T-cell (primary cell): ENCODE results near the gene TMEM132C. TPM values are rescaled to one million over a fixed set of nuclear protein-coding genes. Genes with fewer than 3 reads are reported as not detected.

ENCODE experiments used
- ATAC-seq, 4 experiments: fragments of 200-7000 bp in 3 of 4; fragments of 150-1000 bp in 1 of 4; cut with Tn5 transposase; replicated peaks in 1 of 4; 1 replicate in 3 of 4; 2 replicates in 1 of 4; pipeline ENCODE4 v1.10.0; 2021; ENCODE audit warnings: moderate library complexity in 3 of 4, mild to moderate bottlenecking in 2 of 4, moderate number of reproducible peaks in 1 of 4
- CTCF ChIA-PET, 2 donors: fragments of 300-600 bp; sonication (Branson Sonifier 250); formaldehyde crosslinking; loops; one replicate each; lab custom pipeline; 2022; ENCODE audit warnings: antibody characterized with exemption in 2 of 2; lab: Charles Lee
- POLR2A ChIA-PET, 2 donors: fragments of 300-600 bp; sonication (Branson Sonifier 250); formaldehyde crosslinking; loops; one replicate each; lab custom pipeline; 2022; ENCODE audit warnings: antibody characterized with exemption in 2 of 2; lab: Charles Lee
- DNase-seq, 35 experiments: peaks; one replicate each; pipeline versions ENCODE4 v3.0.0 to v3.0.0-alpha.2; 2013 to 2023
- H3K27ac ChIP-seq: one replicate; pipeline ENCODE4 v1.5.1; 2013; ENCODE audit warnings: low read length
- H3K27me3 ChIP-seq, 2 experiments: replicated peaks in 1 of 2; 1 replicate in 1 of 2; 2 replicates in 1 of 2; pipeline versions ENCODE4 v1.6.1 to v1.7.0; 2013; ENCODE audit warnings: low read length in 1 of 2, mixed read lengths in 1 of 2; ENCODE audit not compliant: control insufficient read depth in 2 of 2, insufficient read depth in 2 of 2; ENCODE audit errors: extremely low read depth in 1 of 2
- H3K36me3 ChIP-seq, 2 donors: 1 replicate in 1 of 2; 2 replicates in 1 of 2; pipeline versions ENCODE4 v1.6.1 to v1.7.0; 2013; ENCODE audit warnings: low read length in 1 of 2; ENCODE audit not compliant: control insufficient read depth in 2 of 2, insufficient read depth in 1 of 2; ENCODE audit errors: extremely low read depth in 1 of 2
- H3K4me1 ChIP-seq, 2 experiments: 1 replicate in 1 of 2; 2 replicates in 1 of 2; pipeline versions ENCODE4 v1.6.1 to v1.7.0; 2013; ENCODE audit warnings: low read length in 2 of 2, mixed read lengths in 1 of 2; ENCODE audit not compliant: insufficient read depth in 2 of 2, control insufficient read depth in 1 of 2; ENCODE audit errors: extremely low read depth in 1 of 2
- H3K4me3 ChIP-seq, 2 donors: 1 replicate in 1 of 2; 2 replicates in 1 of 2; pipeline versions ENCODE4 v1.5.1 to v1.7.0; 2013; ENCODE audit warnings: mild to moderate bottlenecking in 2 of 2, low read length in 1 of 2, moderate library complexity in 1 of 2; ENCODE audit not compliant: control insufficient read depth in 1 of 2; ENCODE audit errors: extremely low read depth in 1 of 2
- H3K9me3 ChIP-seq: 2 replicates; pipeline ENCODE4 v1.7.0; 2013
- H3K27ac Mint-ChIP-seq, 2 donors: one replicate each; pipeline ENCODE4 v1.8.0; 2020 to 2021; ENCODE audit warnings: mild to moderate bottlenecking in 2 of 2, mixed read lengths in 2 of 2
- H3K27me3 Mint-ChIP-seq, 2 donors: one replicate each; pipeline ENCODE4 v1.8.0; 2021 to 2022; ENCODE audit warnings: mixed read lengths in 2 of 2
- H3K36me3 Mint-ChIP-seq: one replicate; pipeline ENCODE4 v1.8.0; 2021; ENCODE audit warnings: mixed read lengths
- H3K4me1 Mint-ChIP-seq, 3 donors: one replicate each; pipeline ENCODE4 v1.8.0; 2020 to 2022; ENCODE audit warnings: mixed read lengths in 3 of 3, mild to moderate bottlenecking in 1 of 3
- H3K4me3 Mint-ChIP-seq, 3 donors: one replicate each; pipeline ENCODE4 v1.8.0; 2020 to 2022; ENCODE audit warnings: mild to moderate bottlenecking in 3 of 3, mixed read lengths in 3 of 3, moderate library complexity in 3 of 3
- H3K9me3 Mint-ChIP-seq, 3 donors: one replicate each; pipeline ENCODE4 v1.8.0; 2020 to 2022; ENCODE audit warnings: mixed read lengths in 3 of 3
- WGBS: methylation state at CpG from one replicate; pipeline ENCODE4 v1.1.5; 2013; ENCODE audit warnings: missing lambda C conversion rate; ENCODE audit not compliant: insufficient coverage; 5-methylcytosine and 5-hydroxymethylcytosine counted together
- total RNA-seq, 35 experiments: library from RNA in 6 of 35; stranded (reverse) in 6 of 35; fragments of 120-200 nt in 1 of 35; gene quantifications; one replicate each; pipeline versions ENCODE4 v1.2.1 to v1.2.4 and lab custom pipeline; 2013 to 2026

TMEM132C gene
- total RNA-seq, 5 donors from 2014 or later (not counting 1 experiment from before 2014, with no cell fraction given): 0.07 TPM; not detected in 4

DNA sequence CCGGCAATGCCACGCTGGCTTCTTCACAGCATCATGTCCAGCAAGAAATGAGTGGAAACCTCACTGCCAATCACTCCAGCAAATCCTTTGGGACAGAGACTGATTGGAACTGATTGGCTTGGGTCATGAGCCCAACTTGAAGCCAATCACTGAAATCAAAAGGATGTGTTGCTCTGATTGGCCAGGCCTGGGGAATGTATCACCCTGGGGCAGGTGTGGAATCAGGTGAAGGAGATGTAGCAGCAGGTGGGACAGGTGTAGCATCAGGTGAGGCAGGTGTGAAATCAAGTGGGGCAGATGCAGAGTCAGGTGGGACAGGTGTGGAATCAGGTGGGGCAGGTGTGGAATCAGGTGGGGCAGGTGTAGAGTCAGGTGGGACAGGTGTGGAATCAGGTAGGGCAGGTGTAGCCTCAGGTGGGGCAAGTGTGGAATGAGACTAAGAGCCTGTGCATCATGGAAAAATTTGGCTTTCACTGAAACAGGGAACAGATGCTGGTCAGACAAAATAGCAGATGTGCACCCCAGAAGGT lies 350.4 kb downstream of the TMEM132C start:
- DNase-seq (no peak), ATAC-seq (no peak)
- no peaks in the 10 kb centered on the region for H3K4me1 ChIP-seq
- WGBS: no CpG with 5 or more reads among the region's 2 CpGs
- H3K9me3 ChIP-seq: no peaks in the 10 kb centered on the region
- CTCF ChIA-PET: no interaction called here
- H3K27me3 Mint-ChIP-seq: peaks cover 0 to 2% of the 10 kb centered on the region in 2 donors
- H3K27ac ChIP-seq: no peak overlapping the region
- H3K4me3 Mint-ChIP-seq: no peak overlapping the region
- H3K36me3 Mint-ChIP-seq: no peaks in the 10 kb centered on the region
- H3K27ac Mint-ChIP-seq: no peak overlapping the region
- no peak overlapping the region for H3K4me3 ChIP-seq
- H3K36me3 ChIP-seq: no peaks in the 10 kb centered on the region
- POLR2A ChIA-PET: no interaction called here
- no peaks in the 10 kb centered on the region for H3K4me1 Mint-ChIP-seq
- H3K9me3 Mint-ChIP-seq: no peaks in the 10 kb centered on the region
- H3K27me3 ChIP-seq: peaks cover 0 to 22% of the 10 kb centered on the region in 2 experiments

DNA sequence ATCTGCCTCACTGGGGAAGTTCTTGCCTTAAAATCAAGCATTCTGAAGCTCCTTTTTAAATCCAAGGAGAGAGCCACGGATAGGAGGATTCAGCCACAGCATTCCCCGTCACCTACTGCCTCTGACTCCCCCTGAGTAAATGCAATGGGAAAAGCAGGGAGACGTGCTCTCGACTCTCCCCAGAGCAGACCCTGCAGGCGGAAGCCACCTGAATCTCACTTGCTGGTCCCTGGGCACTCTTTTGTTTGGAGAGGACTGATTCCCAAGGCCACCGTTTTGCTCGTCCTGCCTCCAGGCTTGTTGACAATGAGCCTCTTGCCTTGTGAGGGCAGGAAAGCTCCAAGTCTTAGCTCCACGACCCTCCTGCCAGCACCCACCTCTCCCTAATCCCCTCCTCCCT lies 352.3 kb downstream of the TMEM132C start:
- no peak overlapping the region for H3K27ac ChIP-seq
- H3K4me3 ChIP-seq: no peak overlapping the region
- Mint-ChIP-seq H3K36me3 (no peaks in the 10 kb centered on the region), H3K27me3 (peaks cover 0 to 2% of the 10 kb centered on the region in 2 donors), H3K4me1 (no peaks in the 10 kb centered on the region), H3K4me3 (no peak overlapping the region), H3K27ac (no peak overlapping the region), H3K9me3 (no peaks in the 10 kb centered on the region)
- WGBS: 44% methylated on average over 5 of the region's 8 CpGs
- H3K9me3 ChIP-seq: no peaks in the 10 kb centered on the region
- no peak for ATAC-seq
- no peak for DNase-seq
- H3K4me1 ChIP-seq: no peaks in the 10 kb centered on the region
- no peaks in the 10 kb centered on the region for H3K36me3 ChIP-seq
- CTCF ChIA-PET: no interaction called here
- POLR2A ChIA-PET: no interaction called here
- peaks cover 0 to 19% of the 10 kb centered on the region in 2 experiments for H3K27me3 ChIP-seq

- CTCF ChIA-PET: no interaction called here
- no peak overlapping the region for H3K27ac Mint-ChIP-seq
Measured at GRCh38 chr12:128621304-128621703, 354.3 kb downstream of the TMEM132C start.

GRCh38 chr12:128623748-128624147 lies 356.8 kb downstream of the TMEM132C start:
- H3K27me3 ChIP-seq: peaks cover 0 to 16% of the 10 kb centered on the region in 2 experiments
- no peaks in the 10 kb centered on the region for H3K4me1 Mint-ChIP-seq
- no peaks in the 10 kb centered on the region for H3K36me3 ChIP-seq
- H3K9me3 ChIP-seq: no peaks in the 10 kb centered on the region
- CTCF ChIA-PET: no interaction called here
- peaks cover 0 to 10% (median 2%) of the 10 kb centered on the region in 3 donors for H3K9me3 Mint-ChIP-seq
- ATAC-seq (no peak), DNase-seq (no peak)
- POLR2A ChIA-PET: no interaction called here
- H3K36me3 Mint-ChIP-seq: no peaks in the 10 kb centered on the region
- H3K4me3 Mint-ChIP-seq: no peak overlapping the region
- no peak overlapping the region for H3K27ac Mint-ChIP-seq
- no peaks in the 10 kb centered on the region for H3K27me3 Mint-ChIP-seq
- no peak overlapping the region for H3K4me3 ChIP-seq
- H3K4me1 ChIP-seq: no peaks in the 10 kb centered on the region
- H3K27ac ChIP-seq: no peak overlapping the region
- 83% methylated on average over 1 of the region's 6 CpGs for WGBS

More at GRCh38 chr12:128621304-128621703, 354.3 kb downstream of the TMEM132C start:
- Mint-ChIP-seq H3K36me3 (no peaks in the 10 kb centered on the region), H3K4me3 (no peak overlapping the region), H3K4me1 (no peaks in the 10 kb centered on the region), H3K9me3 (peaks cover 0 to 4% (median 2%) of the 10 kb centered on the region in 3 donors), H3K27me3 (peaks cover 0 to 2% of the 10 kb centered on the region in 2 donors)
- no peaks in the 10 kb centered on the region for H3K4me1 ChIP-seq
- no peaks in the 10 kb centered on the region for H3K36me3 ChIP-seq
- DNase-seq: no peak
- no peaks in the 10 kb centered on the region for H3K9me3 ChIP-seq
- 89% methylated on average over 8 of the region's 8 CpGs for WGBS
- ATAC-seq: no peak
- H3K27ac ChIP-seq: no peak overlapping the region
- POLR2A ChIA-PET: no interaction called here
- H3K4me3 ChIP-seq: no peak overlapping the region
- peaks cover 0 to 16% of the 10 kb centered on the region in 2 experiments for H3K27me3 ChIP-seq

DNA sequence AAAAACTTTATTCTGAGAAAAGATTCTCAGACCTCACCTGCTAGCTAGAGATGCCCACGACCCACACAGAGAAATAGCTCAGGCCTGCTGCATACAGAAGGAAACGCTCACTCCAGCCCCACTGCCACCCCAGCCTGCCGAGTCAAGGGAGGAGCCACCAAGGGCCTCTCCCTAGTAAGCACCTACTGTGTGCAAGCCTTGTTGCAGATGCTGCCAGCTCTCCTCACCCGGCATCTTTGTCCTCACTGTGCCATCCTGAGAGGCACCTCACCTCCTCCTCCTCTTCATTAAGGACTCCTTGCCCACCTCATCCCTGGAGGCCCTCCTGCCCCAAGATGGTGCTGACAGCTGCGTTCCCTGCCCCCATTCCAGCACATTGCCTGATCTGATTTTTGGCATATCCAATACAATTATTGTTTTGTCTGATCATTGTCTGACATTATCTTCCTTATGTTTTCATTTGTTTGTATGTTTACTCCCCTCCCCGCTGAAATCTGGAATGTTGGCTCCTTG lies 359.9 kb downstream of the TMEM132C start:
- H3K27me3 ChIP-seq: peaks cover 0 to 8% of the 10 kb centered on the region in 2 experiments
- Mint-ChIP-seq H3K4me1 (no peaks in the 10 kb centered on the region), H3K36me3 (no peaks in the 10 kb centered on the region), H3K4me3 (no peak overlapping the region), H3K9me3 (peaks cover 0 to 10% (median 2%) of the 10 kb centered on the region in 3 donors), H3K27me3 (peaks cover 0 to 4% of the 10 kb centered on the region in 2 donors), H3K27ac (no peak overlapping the region)
- DNase-seq: no peak
- no peak overlapping the region for H3K4me3 ChIP-seq
- no peak overlapping the region for H3K27ac ChIP-seq
- ATAC-seq: no peak
- ChIA-PET POLR2A (no interaction called here), CTCF (no interaction called here)
- no peaks in the 10 kb centered on the region for H3K9me3 ChIP-seq
- H3K4me1 ChIP-seq: no peaks in the 10 kb centered on the region
- 75% methylated on average over 4 of the region's 6 CpGs for WGBS
- H3K36me3 ChIP-seq: no peaks in the 10 kb centered on the region

DNA sequence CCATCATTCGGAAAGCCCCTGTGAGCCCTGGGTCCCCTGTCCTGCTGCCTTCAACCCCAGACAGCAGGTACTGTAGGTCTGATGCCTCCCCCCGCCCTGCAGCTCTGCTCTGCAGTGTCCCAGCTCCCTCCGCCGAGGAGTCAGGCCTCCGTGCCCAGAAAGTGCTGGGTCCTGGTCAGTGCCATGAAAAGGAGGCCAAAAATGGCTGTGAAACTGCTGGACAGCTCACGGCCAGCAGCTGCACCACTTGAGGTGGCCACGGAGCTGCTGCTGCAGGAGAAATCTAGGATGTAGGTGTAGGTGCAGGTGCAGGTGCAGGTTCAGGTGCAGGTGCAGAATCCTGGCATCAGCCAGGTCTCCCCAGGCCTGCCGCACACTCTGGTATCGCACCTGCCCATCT lies 360.7 kb downstream of the TMEM132C start:
- no peaks in the 10 kb centered on the region for H3K4me1 ChIP-seq
- CTCF ChIA-PET: no interaction called here
- no peak overlapping the region for H3K27ac Mint-ChIP-seq
- H3K27ac ChIP-seq: no peak overlapping the region
- 79% methylated on average over 9 of the region's 9 CpGs for WGBS
- no peak overlapping the region for H3K4me3 ChIP-seq
- DNase-seq: no peak
- H3K27me3 Mint-ChIP-seq: peaks cover 0 to 6% of the 10 kb centered on the region in 2 donors
- no peaks in the 10 kb centered on the region for H3K9me3 ChIP-seq
- no peak for ATAC-seq
- H3K9me3 Mint-ChIP-seq: peaks cover 2 to 10% (median 4%) of the 10 kb centered on the region in 3 donors
- H3K4me1 Mint-ChIP-seq: no peaks in the 10 kb centered on the region
- no peak overlapping the region for H3K4me3 Mint-ChIP-seq
- no peaks in the 10 kb centered on the region for H3K36me3 Mint-ChIP-seq
- POLR2A ChIA-PET: no interaction called here
- peaks cover 0 to 8% of the 10 kb centered on the region in 2 experiments for H3K27me3 ChIP-seq
- no peaks in the 10 kb centered on the region for H3K36me3 ChIP-seq
